ENCODE data around the gene DYRK1B. TPM values are rescaled to one million over a fixed set of nuclear protein-coding genes. Genes with fewer than 3 reads are reported as not detected.
A peak's percentile ranks its signal among the peaks of the same experiment; 100 is the strongest.

DYRK1B gene
- total RNA-seq, 1 experiment from 2014 or later, result 322 TPM

DNA sequence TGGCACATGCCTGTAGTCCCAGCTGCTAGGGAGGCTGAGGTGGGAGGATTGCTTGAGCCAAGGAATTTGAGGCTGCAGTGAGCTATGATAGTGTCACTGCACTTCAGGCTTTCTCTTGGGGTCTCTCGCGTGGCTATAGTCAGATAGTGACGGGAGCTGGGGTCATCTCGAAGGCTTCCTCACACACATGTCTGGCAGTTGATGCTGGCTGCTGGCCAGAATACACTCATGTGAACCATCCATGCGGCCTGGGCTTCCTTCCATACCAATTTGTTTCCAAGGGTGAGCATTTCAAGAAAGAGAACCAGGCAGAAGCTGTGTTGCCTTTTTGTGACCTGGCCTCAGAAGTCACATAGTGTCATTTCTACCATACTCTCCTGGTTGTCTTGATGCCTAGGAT, 28.9 kb downstream of the DYRK1B start:
- ChIA-PET POLR2A (interaction anchor here (0.6 to 2.5 kb wide), 5 partner anchors 10 to 735 kb away, joined by 3 to 10 read pairs (median 3); no protein-coding TSS in a partner anchor), CTCF (interaction anchor here (0.5 to 12.0 kb wide), 13 partner anchors 12 to 827 kb away, joined by 3 to 248 read pairs (median 4); no protein-coding TSS in a partner anchor)
- H3K27ac ChIP-seq (ENCODE audit: low read length), result no peak overlapping the region
- H3K9me3 ChIP-seq (ENCODE audit: control insufficient read depth, insufficient read depth, low read depth, low read length), result peaks cover 19% of the 10 kb centered on the region
- peaks cover 29% of the 10 kb centered on the region for H3K27me3 ChIP-seq (ENCODE audit: control insufficient read depth, insufficient read depth, low read length)
- TF ChIP-seq, protein P1, sequence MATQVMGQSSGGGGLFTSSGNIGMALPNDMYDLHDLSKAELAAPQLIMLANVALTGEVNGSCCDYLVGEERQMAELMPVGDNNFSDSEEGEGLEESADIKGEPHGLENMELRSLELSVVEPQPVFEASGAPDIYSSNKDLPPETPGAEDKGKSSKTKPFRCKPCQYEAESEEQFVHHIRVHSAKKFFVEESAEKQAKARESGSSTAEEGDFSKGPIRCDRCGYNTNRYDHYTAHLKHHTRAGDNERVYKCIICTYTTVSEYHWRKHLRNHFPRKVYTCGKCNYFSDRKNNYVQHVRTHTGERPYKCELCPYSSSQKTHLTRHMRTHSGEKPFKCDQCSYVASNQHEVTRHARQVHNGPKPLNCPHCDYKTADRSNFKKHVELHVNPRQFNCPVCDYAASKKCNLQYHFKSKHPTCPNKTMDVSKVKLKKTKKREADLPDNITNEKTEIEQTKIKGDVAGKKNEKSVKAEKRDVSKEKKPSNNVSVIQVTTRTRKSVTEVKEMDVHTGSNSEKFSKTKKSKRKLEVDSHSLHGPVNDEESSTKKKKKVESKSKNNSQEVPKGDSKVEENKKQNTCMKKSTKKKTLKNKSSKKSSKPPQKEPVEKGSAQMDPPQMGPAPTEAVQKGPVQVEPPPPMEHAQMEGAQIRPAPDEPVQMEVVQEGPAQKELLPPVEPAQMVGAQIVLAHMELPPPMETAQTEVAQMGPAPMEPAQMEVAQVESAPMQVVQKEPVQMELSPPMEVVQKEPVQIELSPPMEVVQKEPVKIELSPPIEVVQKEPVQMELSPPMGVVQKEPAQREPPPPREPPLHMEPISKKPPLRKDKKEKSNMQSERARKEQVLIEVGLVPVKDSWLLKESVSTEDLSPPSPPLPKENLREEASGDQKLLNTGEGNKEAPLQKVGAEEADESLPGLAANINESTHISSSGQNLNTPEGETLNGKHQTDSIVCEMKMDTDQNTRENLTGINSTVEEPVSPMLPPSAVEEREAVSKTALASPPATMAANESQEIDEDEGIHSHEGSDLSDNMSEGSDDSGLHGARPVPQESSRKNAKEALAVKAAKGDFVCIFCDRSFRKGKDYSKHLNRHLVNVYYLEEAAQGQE (IDR thresholded peaks at IDR 0.05; ENCODE audit: insufficient read depth in 1 of 2, low read depth in 2 of 2, low read length in 1 of 2), result no peak
- TF ChIP-seq, protein P2, sequence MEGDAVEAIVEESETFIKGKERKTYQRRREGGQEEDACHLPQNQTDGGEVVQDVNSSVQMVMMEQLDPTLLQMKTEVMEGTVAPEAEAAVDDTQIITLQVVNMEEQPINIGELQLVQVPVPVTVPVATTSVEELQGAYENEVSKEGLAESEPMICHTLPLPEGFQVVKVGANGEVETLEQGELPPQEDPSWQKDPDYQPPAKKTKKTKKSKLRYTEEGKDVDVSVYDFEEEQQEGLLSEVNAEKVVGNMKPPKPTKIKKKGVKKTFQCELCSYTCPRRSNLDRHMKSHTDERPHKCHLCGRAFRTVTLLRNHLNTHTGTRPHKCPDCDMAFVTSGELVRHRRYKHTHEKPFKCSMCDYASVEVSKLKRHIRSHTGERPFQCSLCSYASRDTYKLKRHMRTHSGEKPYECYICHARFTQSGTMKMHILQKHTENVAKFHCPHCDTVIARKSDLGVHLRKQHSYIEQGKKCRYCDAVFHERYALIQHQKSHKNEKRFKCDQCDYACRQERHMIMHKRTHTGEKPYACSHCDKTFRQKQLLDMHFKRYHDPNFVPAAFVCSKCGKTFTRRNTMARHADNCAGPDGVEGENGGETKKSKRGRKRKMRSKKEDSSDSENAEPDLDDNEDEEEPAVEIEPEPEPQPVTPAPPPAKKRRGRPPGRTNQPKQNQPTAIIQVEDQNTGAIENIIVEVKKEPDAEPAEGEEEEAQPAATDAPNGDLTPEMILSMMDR (IDR thresholded peaks at IDR 0.05), result no peak
- no peak for TF ChIP-seq POLR2AphosphoS5 (IDR thresholded peaks at IDR 0.05; ENCODE audit: low read depth, low read length)
- TF ChIP-seq TCF7L2 (IDR thresholded peaks at IDR 0.05; ENCODE audit: low read depth, low read length), result no peak
- no peak for TF ChIP-seq SIN3A (IDR thresholded peaks at IDR 0.05; ENCODE audit: borderline replicate concordance, insufficient read depth, low read depth, low read length)
- H3K4me1 ChIP-seq (ENCODE audit: control insufficient read depth, insufficient read depth, low read length), result peaks cover 6% of the 10 kb centered on the region; the same call in 1 of the 2 replicates
- BruUV-seq (replicated peaks), result no TSS peak
- in situ Hi-C loops (cut with HindIII; ENCODE audit: low pct_unique_long_range_greater_than_20kb, low sequenced_read_pairs) (no loop called here), intact Hi-C loops (cut with micrococcal nuclease; ENCODE audit: unreplicated experiment) (loop anchor here (2.0 kb wide), 1 partner anchor 744 kb away; no protein-coding TSS in a partner anchor)
- DNase-seq (ENCODE audit: low read depth, low spot score), result no peak
- H3K36me3 ChIP-seq (ENCODE audit: control insufficient read depth, insufficient read depth, low read length), result no peaks in the 10 kb centered on the region
- H3K4me3 ChIP-seq (ENCODE audit: low read depth in 2 of 2, low read length in 2 of 2), result no peak overlapping the region
- no peak for ATAC-seq

DNA sequence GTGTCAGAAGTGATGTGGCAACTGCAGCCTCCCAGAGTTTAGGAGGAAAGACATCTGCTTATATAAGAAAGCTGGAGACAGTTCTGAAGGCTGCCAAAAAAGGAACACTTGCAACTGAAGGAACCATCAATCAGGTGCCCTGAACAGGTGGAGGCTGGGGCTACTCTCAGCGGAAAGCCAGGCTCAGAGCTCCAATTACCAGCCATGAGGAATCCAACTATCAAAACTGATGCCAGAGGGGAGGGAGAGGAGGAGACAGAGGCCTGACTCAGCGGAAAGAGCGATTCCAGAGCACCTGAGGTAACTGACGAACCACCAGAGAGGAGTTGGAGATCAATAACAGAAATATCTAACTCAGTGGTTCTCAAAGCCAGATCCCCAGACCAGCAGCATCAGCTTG, 31.0 kb downstream of the DYRK1B start:
- DNase-seq (ENCODE audit: low read depth, low spot score), result no peak
- H3K27ac ChIP-seq (ENCODE audit: low read length), result no peak overlapping the region
- ChIA-PET POLR2A (interaction anchor here (0.6 to 2.7 kb wide), 9 partner anchors 8 to 199 kb away, joined by 3 to 12 read pairs (median 4); partner anchors contain the start of gene DYRK1B), CTCF (interaction anchor here (0.5 to 12.0 kb wide), 9 partner anchors 10 to 837 kb away, joined by 3 to 248 read pairs (median 7); no protein-coding TSS in a partner anchor)
- no peaks in the 10 kb centered on the region for H3K36me3 ChIP-seq (ENCODE audit: control insufficient read depth, insufficient read depth, low read length)
- ATAC-seq, result peak; percentile 16
- TF ChIP-seq, protein P2 (IDR thresholded peaks at IDR 0.05), result no peak
- no peak for TF ChIP-seq POLR2AphosphoS5 (IDR thresholded peaks at IDR 0.05; ENCODE audit: low read depth, low read length)
- no peak for TF ChIP-seq SIN3A (IDR thresholded peaks at IDR 0.05; ENCODE audit: borderline replicate concordance, insufficient read depth, low read depth, low read length)
- TF ChIP-seq, protein P1 (IDR thresholded peaks at IDR 0.05; ENCODE audit: insufficient read depth in 1 of 2, low read depth in 2 of 2, low read length in 1 of 2), result no peak
- no peak for TF ChIP-seq TCF7L2 (IDR thresholded peaks at IDR 0.05; ENCODE audit: low read depth, low read length)
- H3K27me3 ChIP-seq (ENCODE audit: control insufficient read depth, insufficient read depth, low read length), result peaks cover 49% of the 10 kb centered on the region
- intact Hi-C loops (cut with micrococcal nuclease; ENCODE audit: unreplicated experiment) (no loop called here), in situ Hi-C loops (cut with HindIII; ENCODE audit: low pct_unique_long_range_greater_than_20kb, low sequenced_read_pairs) (no loop called here)
- peaks cover under 1% of the 10 kb centered on the region; the same call in 1 of the 2 replicates for H3K9me3 ChIP-seq (ENCODE audit: control insufficient read depth, insufficient read depth, low read depth, low read length)
- BruUV-seq (replicated peaks), result no TSS peak
- H3K4me1 ChIP-seq (ENCODE audit: control insufficient read depth, insufficient read depth, low read length), result peaks cover 6% of the 10 kb centered on the region; the same call in 1 of the 2 replicates
- H3K4me3 ChIP-seq (ENCODE audit: low read depth in 2 of 2, low read length in 2 of 2), result no peak overlapping the region

Measured in Panc1 (cell line).